ENCODE results near the gene FHIT.

The FHIT gene

DNA sequence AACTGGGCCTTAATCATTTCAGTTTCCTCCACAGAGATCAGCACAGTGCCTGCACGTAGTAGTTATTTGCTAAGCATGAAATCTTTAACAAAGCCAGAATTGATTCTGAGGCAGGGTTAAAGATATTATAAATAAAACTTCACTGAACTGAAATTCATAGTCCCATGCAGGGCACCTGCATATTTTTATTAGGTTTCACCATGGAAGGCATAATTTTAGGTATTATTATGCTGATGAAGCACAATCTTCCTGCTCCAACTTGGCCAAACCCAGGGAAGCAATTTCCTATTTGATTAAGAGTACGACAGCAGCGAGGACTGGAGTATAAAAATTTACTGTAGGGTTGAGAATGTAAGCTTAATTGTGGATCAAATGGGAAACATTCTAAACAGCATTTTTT, 1131.0 kb downstream of the FHIT start:
- Histone ChIP-seq H3K4me1 (no peaks in the 10 kb centered on the region), H2AFZ (peak overlapping the region; percentile 1), H3K27ac (no peak overlapping the region), H3K27me3 (ENCODE audit: control insufficient read depth, insufficient read depth, low read length) (no peaks in the 10 kb centered on the region), H3K79me2 (no peaks in the 10 kb centered on the region), H3K4me2 (ENCODE audit: low read length) (no peak overlapping the region), H3K9me3 (ENCODE audit: control insufficient read depth, low read length) (no peaks in the 10 kb centered on the region), H3K9ac (no peak overlapping the region), H3K36me3 (ENCODE audit: control insufficient read depth, insufficient read depth, low read length) (no peaks in the 10 kb centered on the region), H3K4me3 (ENCODE audit: low read depth, low read length) (no peak overlapping the region)
- TF ChIP-seq CTCF (IDR thresholded peaks at IDR 0.05), result no peak

- no peaks in the 10 kb centered on the region for H3K4me1 ChIP-seq
- no peak overlapping the region for H2AFZ ChIP-seq
- H3K27ac ChIP-seq, result no peak overlapping the region
- no peak for TF ChIP-seq CTCF (IDR thresholded peaks at IDR 0.05)
- no peaks in the 10 kb centered on the region for H3K36me3 ChIP-seq (ENCODE audit: control insufficient read depth, insufficient read depth, low read length)
- no peak overlapping the region for H3K9ac ChIP-seq
- H3K4me2 ChIP-seq (ENCODE audit: low read length), result no peak overlapping the region
- H3K27me3 ChIP-seq (ENCODE audit: control insufficient read depth, insufficient read depth, low read length), result no peaks in the 10 kb centered on the region
- H3K79me2 ChIP-seq, result no peaks in the 10 kb centered on the region
- H3K4me3 ChIP-seq (ENCODE audit: low read depth, low read length), result no peak overlapping the region
- H3K9me3 ChIP-seq (ENCODE audit: control insufficient read depth, low read length), result no peaks in the 10 kb centered on the region
These were observed 1137.1 kb downstream of the FHIT start for GRCh38 chr3:60114191-60114590.

- no peak overlapping the region for H3K27ac ChIP-seq
- H3K79me2 ChIP-seq, result no peaks in the 10 kb centered on the region
- H3K9me3 ChIP-seq (ENCODE audit: control insufficient read depth, low read length), result no peaks in the 10 kb centered on the region
- H3K4me1 ChIP-seq, result peaks cover 3% of the 10 kb centered on the region
- TF ChIP-seq CTCF (IDR thresholded peaks at IDR 0.05), result no peak
- H3K9ac ChIP-seq, result no peak overlapping the region
- no peak overlapping the region for H3K4me3 ChIP-seq (ENCODE audit: low read depth, low read length)
- no peak overlapping the region for H2AFZ ChIP-seq
- no peaks in the 10 kb centered on the region for H3K36me3 ChIP-seq (ENCODE audit: control insufficient read depth, insufficient read depth, low read length)
- H3K27me3 ChIP-seq (ENCODE audit: control insufficient read depth, insufficient read depth, low read length), result no peaks in the 10 kb centered on the region
- H3K4me2 ChIP-seq (ENCODE audit: low read length), result no peak overlapping the region
These were observed 1144.0 kb downstream of the FHIT start for GRCh38 chr3:60107275-60107674.

DNA sequence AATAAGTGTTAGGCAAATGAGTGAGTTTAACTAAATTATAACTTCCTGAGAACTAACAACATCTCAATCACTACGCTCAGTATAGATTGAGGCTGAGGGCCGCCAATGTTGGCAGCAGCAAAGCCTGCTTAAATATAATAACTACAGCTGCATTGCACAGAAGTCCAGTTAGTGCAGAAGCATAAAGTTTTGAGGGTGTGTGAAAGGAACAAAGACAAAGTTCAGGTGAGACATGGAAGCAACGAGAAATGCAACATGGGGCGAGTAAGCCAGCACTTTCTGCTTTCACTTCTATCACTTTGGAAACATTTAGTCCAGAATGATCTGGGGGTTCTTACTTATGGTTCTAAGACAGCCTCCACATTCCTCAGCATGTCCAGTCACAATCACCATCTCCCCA, 1149.1 kb downstream of the FHIT start:
- no peaks in the 10 kb centered on the region for H3K27me3 ChIP-seq (ENCODE audit: control insufficient read depth, insufficient read depth, low read length)
- H3K9me3 ChIP-seq (ENCODE audit: control insufficient read depth, low read length), result no peaks in the 10 kb centered on the region
- peaks cover 3% of the 10 kb centered on the region for H3K4me1 ChIP-seq
- no peak overlapping the region for H3K4me3 ChIP-seq (ENCODE audit: low read depth, low read length)
- no peak overlapping the region for H2AFZ ChIP-seq
- no peak overlapping the region for H3K9ac ChIP-seq
- H3K79me2 ChIP-seq, result no peaks in the 10 kb centered on the region
- no peak overlapping the region for H3K27ac ChIP-seq
- H3K4me2 ChIP-seq (ENCODE audit: low read length), result no peak overlapping the region
- no peaks in the 10 kb centered on the region for H3K36me3 ChIP-seq (ENCODE audit: control insufficient read depth, insufficient read depth, low read length)
- TF ChIP-seq CTCF (IDR thresholded peaks at IDR 0.05), result no peak

DNA sequence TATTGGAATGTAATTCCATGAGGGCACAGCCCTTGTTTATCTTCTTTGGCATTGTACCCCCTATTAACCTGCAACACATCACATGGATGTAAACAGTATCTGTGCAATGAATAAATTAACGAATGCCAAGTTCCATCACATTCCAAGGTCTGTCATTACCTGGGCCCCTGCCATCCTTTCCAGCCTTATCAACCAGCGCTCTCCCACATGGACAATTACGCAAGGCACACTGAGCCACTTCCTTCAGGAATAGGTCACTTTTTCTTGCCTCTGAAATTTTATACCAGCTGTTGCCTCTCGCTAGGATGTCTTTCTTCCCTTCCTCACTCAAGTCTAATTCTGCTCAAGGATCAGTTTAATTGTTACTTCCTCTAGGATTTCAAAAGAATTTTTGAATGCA, 1149.6 kb downstream of the FHIT start:
- H2AFZ ChIP-seq, result no peak overlapping the region
- no peak overlapping the region for H3K4me2 ChIP-seq (ENCODE audit: low read length)
- no peaks in the 10 kb centered on the region for H3K9me3 ChIP-seq (ENCODE audit: control insufficient read depth, low read length)
- H3K27ac ChIP-seq, result no peak overlapping the region
- no peaks in the 10 kb centered on the region for H3K79me2 ChIP-seq
- peaks cover 3% of the 10 kb centered on the region for H3K4me1 ChIP-seq
- H3K27me3 ChIP-seq (ENCODE audit: control insufficient read depth, insufficient read depth, low read length), result no peaks in the 10 kb centered on the region
- H3K9ac ChIP-seq, result no peak overlapping the region
- no peaks in the 10 kb centered on the region for H3K36me3 ChIP-seq (ENCODE audit: control insufficient read depth, insufficient read depth, low read length)
- H3K4me3 ChIP-seq (ENCODE audit: low read depth, low read length), result no peak overlapping the region
- TF ChIP-seq CTCF (IDR thresholded peaks at IDR 0.05), result no peak
